ENCODE measurements around the gene LILRB5. TPM values are rescaled to one million over a fixed set of nuclear protein-coding genes. Genes with fewer than 3 reads are reported as not detected.

LILRB5 gene
- total and polyA plus RNA-seq, 7 donors, result 2.2 to 27.0 (median 11.4) TPM

DNA sequence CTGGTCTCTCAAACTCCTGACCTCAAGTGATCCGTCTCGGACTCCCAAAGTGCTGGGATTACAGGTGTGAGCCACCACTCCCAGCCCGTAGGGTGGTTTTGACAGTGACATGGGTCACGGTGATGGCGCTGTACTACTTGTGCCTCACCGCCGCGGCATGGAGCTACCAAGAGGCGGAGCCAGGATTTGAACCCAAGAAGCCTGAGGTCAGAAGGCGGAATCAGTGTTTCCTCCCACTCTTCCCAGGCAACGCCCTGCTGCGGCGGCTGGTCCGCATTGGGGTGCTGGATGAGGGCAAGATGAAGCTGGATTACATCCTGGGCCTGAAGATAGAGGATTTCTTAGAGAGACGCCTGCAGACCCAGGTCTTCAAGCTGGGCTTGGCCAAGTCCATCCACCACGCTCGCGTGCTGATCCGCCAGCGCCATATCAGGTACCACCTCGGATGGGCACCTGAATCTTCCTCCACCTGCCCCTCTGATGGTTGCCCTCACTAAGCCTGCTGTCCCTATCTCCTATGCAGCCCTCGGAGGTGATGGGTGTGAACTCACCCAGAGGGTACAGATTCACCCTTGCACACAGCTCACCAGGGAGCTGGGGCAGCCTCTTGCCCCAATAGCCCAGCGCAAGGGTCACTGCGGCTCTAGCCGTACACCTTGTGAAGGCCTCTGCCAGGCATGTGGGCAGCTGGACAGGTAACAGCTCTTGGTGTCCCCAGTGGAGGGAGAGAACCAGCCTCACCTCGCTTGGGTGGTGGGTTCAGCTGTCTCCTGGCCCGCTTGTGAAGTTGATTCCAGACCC, 50.8 kb downstream of the LILRB5 start:
- no peak overlapping the region for H3K4me3 ChIP-seq

DNA sequence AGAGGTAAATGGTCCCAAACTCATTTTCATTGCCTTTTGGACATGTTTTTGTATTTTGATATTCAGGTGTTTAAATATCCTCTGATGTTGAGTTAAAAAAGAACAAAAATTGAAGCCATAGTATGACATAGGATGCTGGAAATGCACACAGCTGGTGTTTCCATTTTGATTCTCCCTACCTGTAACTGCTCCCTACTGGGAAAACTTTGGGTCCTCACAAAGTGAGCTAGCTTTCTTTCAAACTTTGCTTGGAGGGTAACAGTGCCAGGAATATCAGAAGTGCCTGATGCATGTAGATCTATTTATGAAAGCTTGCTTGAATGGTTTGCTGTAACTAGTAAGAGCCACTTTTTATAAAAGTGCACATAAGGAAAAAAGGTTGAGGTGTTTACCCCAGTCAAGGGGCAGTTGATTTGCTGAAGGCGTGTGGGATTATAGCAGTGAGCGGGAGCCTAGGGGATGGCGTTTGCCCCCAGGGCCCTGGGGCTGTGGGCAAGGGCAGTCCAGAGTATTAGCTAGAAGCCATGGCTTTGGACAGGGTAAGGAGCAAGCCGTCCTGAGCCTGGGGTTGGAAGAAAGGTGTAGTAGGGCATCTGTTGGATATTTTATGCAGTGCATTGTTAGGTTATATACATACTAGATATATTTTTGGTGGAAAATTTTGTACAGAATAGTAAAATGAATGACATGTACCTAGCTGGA, 52.2 kb downstream of the LILRB5 start:
- intact Hi-C loops (cut with DNase I), result loop anchor here (5.0 to 10.0 kb wide), 2 partner anchors 43 to 260 kb away; partner anchors contain the start of gene LENG9
- Histone ChIP-seq H3K27me3 (no peaks in the 10 kb centered on the region), H3K27ac (no peak overlapping the region), H3K36me3 (peaks cover 31 to 72% (median 45%) of the 10 kb centered on the region in 4 donors), H3K4me1 (peaks cover 0 to 92% (median 74%) of the 10 kb centered on the region in 4 donors), H3K9me3 (no peaks in the 10 kb centered on the region), H3K4me3 (no peak overlapping the region)
- no peak for TF ChIP-seq POLR2AphosphoS5 (IDR thresholded peaks at IDR 0.05)
- no peak for TF ChIP-seq POLR2A (IDR thresholded peaks at IDR 0.05)
- TF ChIP-seq, protein P1, sequence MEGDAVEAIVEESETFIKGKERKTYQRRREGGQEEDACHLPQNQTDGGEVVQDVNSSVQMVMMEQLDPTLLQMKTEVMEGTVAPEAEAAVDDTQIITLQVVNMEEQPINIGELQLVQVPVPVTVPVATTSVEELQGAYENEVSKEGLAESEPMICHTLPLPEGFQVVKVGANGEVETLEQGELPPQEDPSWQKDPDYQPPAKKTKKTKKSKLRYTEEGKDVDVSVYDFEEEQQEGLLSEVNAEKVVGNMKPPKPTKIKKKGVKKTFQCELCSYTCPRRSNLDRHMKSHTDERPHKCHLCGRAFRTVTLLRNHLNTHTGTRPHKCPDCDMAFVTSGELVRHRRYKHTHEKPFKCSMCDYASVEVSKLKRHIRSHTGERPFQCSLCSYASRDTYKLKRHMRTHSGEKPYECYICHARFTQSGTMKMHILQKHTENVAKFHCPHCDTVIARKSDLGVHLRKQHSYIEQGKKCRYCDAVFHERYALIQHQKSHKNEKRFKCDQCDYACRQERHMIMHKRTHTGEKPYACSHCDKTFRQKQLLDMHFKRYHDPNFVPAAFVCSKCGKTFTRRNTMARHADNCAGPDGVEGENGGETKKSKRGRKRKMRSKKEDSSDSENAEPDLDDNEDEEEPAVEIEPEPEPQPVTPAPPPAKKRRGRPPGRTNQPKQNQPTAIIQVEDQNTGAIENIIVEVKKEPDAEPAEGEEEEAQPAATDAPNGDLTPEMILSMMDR (IDR thresholded peaks at IDR 0.05), result no peak
- TF ChIP-seq EP300 (IDR thresholded peaks at IDR 0.05), result no peak
- DNase-seq, result no peak
- WGBS, 2 donors, result 80 to 83% methylated on average over 4 of the region's 4 CpGs

More for the DNA sequence above, 50.8 kb downstream of the LILRB5 start:
- H3K27ac ChIP-seq, result peak overlapping the region in 3 of 4 donors; percentile 39 to 66 (median 61)
- intact Hi-C loops (cut with DNase I), result loop anchor here (10.0 kb wide), 1 partner anchor 259 kb away; the partner anchor contains the start of gene LENG9
- DNase-seq, result no peak
- WGBS, 2 donors, result 86 to 91% methylated on average over 27 of the region's 27 CpGs
- no peaks in the 10 kb centered on the region for H3K9me3 ChIP-seq
- H3K36me3 ChIP-seq, result peaks cover 31 to 72% (median 45%) of the 10 kb centered on the region in 4 donors
- no peaks in the 10 kb centered on the region for H3K27me3 ChIP-seq
- TF ChIP-seq, protein P1 (IDR thresholded peaks at IDR 0.05), result no peak
- TF ChIP-seq EP300 (IDR thresholded peaks at IDR 0.05), result no peak
- TF ChIP-seq POLR2AphosphoS5 (IDR thresholded peaks at IDR 0.05), result no peak
- no peak for TF ChIP-seq POLR2A (IDR thresholded peaks at IDR 0.05)
- H3K4me1 ChIP-seq, result peaks cover 0 to 91% (median 77%) of the 10 kb centered on the region in 4 donors

DNA sequence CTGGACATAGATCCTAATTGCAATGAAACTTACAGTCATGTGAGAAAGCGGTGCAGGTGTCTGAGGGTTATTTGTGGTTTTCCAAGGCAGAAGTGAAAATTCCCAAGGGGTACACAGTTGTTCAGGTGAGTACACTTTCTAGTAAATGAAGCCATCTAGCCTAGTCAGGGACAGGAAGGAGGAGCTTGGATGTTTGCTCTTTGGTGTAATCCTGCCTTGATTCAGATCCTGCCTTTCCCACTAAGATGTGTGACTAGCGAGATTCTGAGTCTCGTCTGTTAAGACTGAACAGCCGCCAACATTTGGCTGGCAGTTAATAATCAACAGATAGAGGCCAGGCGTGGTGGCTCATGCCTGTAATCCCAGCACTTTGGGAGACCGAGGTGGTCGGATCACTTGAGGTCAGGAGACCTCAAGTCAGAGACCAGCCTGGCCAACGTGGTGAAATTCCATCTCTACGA, 53.9 kb downstream of the LILRB5 start:
- intact Hi-C loops (cut with DNase I), result loop anchor here (5.0 to 10.0 kb wide), 2 partner anchors 41 to 262 kb away; partner anchors contain the start of gene LENG9
- Histone ChIP-seq H3K4me1 (peaks cover 0 to 75% (median 59%) of the 10 kb centered on the region in 4 donors), H3K9me3 (no peaks in the 10 kb centered on the region), H3K4me3 (peak overlapping the region in 1 of 4 donors; percentile 8), H3K27ac (no peak overlapping the region), H3K36me3 (peaks cover 31 to 68% (median 45%) of the 10 kb centered on the region in 4 donors), H3K27me3 (no peaks in the 10 kb centered on the region)
- DNase-seq, result no peak
- no peak for TF ChIP-seq EP300 (IDR thresholded peaks at IDR 0.05)
- 15 to 52% methylated on average over 9 of the region's 9 CpGs for WGBS, 2 donors

DNA sequence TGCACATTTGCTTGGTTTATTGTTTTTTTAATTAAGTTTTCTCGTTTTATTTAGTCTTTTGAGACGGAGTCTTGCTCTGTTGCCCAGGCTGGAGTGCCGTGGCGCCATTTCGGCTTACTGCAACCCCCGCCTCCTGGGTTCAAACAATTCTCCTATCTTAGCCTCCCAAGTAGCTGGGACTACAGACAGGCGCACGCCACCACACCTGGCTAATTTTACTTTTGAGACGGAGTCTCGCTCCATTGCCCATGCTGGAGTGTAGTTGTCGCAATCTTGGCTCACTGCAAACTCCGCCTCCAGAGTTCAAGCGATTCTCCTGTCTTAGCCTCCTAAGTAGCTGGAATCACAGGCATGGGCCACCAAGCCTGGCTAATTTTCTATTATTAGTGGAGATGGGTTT, 55.1 kb downstream of the LILRB5 start:
- no peak for DNase-seq
- TF ChIP-seq POLR2A (IDR thresholded peaks at IDR 0.05) (no peak), POLR2AphosphoS5 (IDR thresholded peaks at IDR 0.05) (no peak), EP300 (IDR thresholded peaks at IDR 0.05) (no peak)
- TF ChIP-seq, protein P1 (IDR thresholded peaks at IDR 0.05), result no peak
- H3K4me3 ChIP-seq, result peak overlapping the region in 3 of 4 donors; percentile 60 to 64 (median 64)
- H3K27ac ChIP-seq, result peak overlapping the region in 3 of 4 donors; percentile 90 to 96 (median 93)
- no peaks in the 10 kb centered on the region for H3K27me3 ChIP-seq
- peaks cover 21 to 56% (median 33%) of the 10 kb centered on the region in 4 donors for H3K36me3 ChIP-seq
- H3K9me3 ChIP-seq, result no peaks in the 10 kb centered on the region
- intact Hi-C loops (cut with DNase I), result loop anchor here (5.0 to 10.0 kb wide), 2 partner anchors 40 to 263 kb away; partner anchors contain the start of gene LENG9
- peaks cover 0 to 63% (median 56%) of the 10 kb centered on the region in 4 donors for H3K4me1 ChIP-seq
- whole genome bisulfite sequencing, 2 donors, result 53 to 65% methylated on average over 13 of the region's 13 CpGs
